Endothelial cell of umbilical vein (primary cell): Measurements from ENCODE around the gene MALRD1. TPM values are rescaled to one million over a fixed set of nuclear protein-coding genes. Genes with fewer than 3 reads are reported as not detected.

Experiments
- BruUV-seq: library from RNA; stranded (reverse); fragments of 400-500 nt; replicated peaks from 2 replicates; lab custom pipeline; 2021; lab: Mats Ljungman, UMichigan
- CTCF ChIA-PET: fragments of 300-600, 350-600 bp; sonication (Branson Sonifier 250); formaldehyde crosslinking; loops from one replicate; lab custom pipeline; 2021; ENCODE audit warnings: antibody characterized with exemption, inconsistent platforms; lab: Charles Lee
- POLR2A ChIA-PET: fragments of 300-600, 350-600 bp; sonication (Branson Sonifier 250); formaldehyde crosslinking; loops from one replicate; lab custom pipeline; 2021; ENCODE audit warnings: antibody characterized with exemption, inconsistent platforms; lab: Charles Lee
- DNase-seq: peaks from one replicate; pipeline ENCODE4 v3.0.0-alpha.2; 2011; ENCODE audit warnings: low read depth, low spot score
- FAIRE-seq: peaks from 2 replicates; lab custom pipeline; 2011; peaks lifted over from hg19 to GRCh38; lab: Jason Lieb, UNC
- H2AFZ ChIP-seq: 2 replicates; pipeline ENCODE4 v1.6.0; 2012; ENCODE audit warnings: low read depth, low read length, control low read depth, inconsistent platforms
- H3K27ac ChIP-seq: 2 replicates; pipeline ENCODE4 v1.5.1; 2011; ENCODE audit warnings: low read depth, mild to moderate bottlenecking, control low read depth, low read length, moderate library complexity; ENCODE audit not compliant: insufficient read depth
- H3K27me3 ChIP-seq, 2 experiments: 2 replicates each; pipeline versions ENCODE4 v1.6.0 to v1.6.1; 2011; ENCODE audit warnings: low read length in 2 of 2, mixed read lengths in 1 of 2; ENCODE audit not compliant: control insufficient read depth in 2 of 2, insufficient read depth in 2 of 2
- H3K36me3 ChIP-seq, 2 experiments: 2 replicates in 1 of 2; 3 replicates in 1 of 2; pipeline ENCODE4 v1.5.1; 2011; ENCODE audit warnings: low read length in 2 of 2, mild to moderate bottlenecking in 1 of 2, moderate library complexity in 1 of 2; ENCODE audit not compliant: control insufficient read depth in 2 of 2, insufficient read depth in 2 of 2; ENCODE audit errors: extremely low read depth in 1 of 2
- H3K4me1 ChIP-seq: 3 replicates; pipeline ENCODE4 v1.5.1; 2011; ENCODE audit warnings: mild to moderate bottlenecking, low read length; ENCODE audit not compliant: control insufficient read depth, insufficient read depth; ENCODE audit errors: extremely low read depth
- H3K4me2 ChIP-seq: 2 replicates; pipeline ENCODE4 v1.6.1; 2011; ENCODE audit warnings: low read length, control low read depth, mixed read lengths; ENCODE audit not compliant: insufficient read depth
- H3K4me3 ChIP-seq, 3 experiments: fragments of 200-600 bp in 1 of 3; sonication (generic), shearing (Covaris generic) in 1 of 3; replicated peaks in 1 of 3; 2 replicates each; pipeline ENCODE4 v1.5.1; 2011 to 2016; ENCODE audit warnings: control low read depth in 3 of 3, low read length in 3 of 3, mild to moderate bottlenecking in 2 of 3, inconsistent platforms in 1 of 3, low read depth in 1 of 3, moderate library complexity in 1 of 3; ENCODE audit not compliant: insufficient read depth in 1 of 3
- H3K79me2 ChIP-seq: 2 replicates; pipeline ENCODE4 v1.6.0; 2012; ENCODE audit warnings: low read length, inconsistent platforms; ENCODE audit not compliant: control insufficient read depth, insufficient read depth
- H3K9ac ChIP-seq: replicated peaks from 2 replicates; pipeline ENCODE3; 2011; ENCODE audit warnings: low read length, control low read depth; ENCODE audit not compliant: insufficient read depth; ENCODE audit errors: extremely low read depth
- H3K9me1 ChIP-seq: replicated peaks from 3 replicates; pipeline ENCODE4 v1.6.0; 2011; ENCODE audit warnings: mild to moderate bottlenecking, low read length; ENCODE audit not compliant: control insufficient read depth, insufficient read depth; ENCODE audit errors: extremely low read depth
- H3K9me3 ChIP-seq: replicated peaks from 2 replicates; pipeline ENCODE4 v1.5.1; 2012; ENCODE audit warnings: low read length, inconsistent platforms; ENCODE audit not compliant: control insufficient read depth, insufficient read depth
- H4K20me1 ChIP-seq: replicated peaks from 2 replicates; pipeline ENCODE3; 2011; ENCODE audit warnings: mild to moderate bottlenecking, low read length; ENCODE audit not compliant: control insufficient read depth, insufficient read depth; ENCODE audit errors: extremely low read depth
- CTCF ChIP-seq, 2 donors: IDR thresholded peaks; 1 replicate in 1 of 2; 2 replicates in 1 of 2; pipeline ENCODE4 v1.5.1; 2011; ENCODE audit warnings: low read length in 2 of 2, mild to moderate bottlenecking in 2 of 2, moderate library complexity in 2 of 2, control low read depth in 1 of 2, inconsistent platforms in 1 of 2, low read depth in 1 of 2; ENCODE audit not compliant: insufficient read depth in 1 of 2; ENCODE audit errors: extremely low read depth in 1 of 2
- EZH2 ChIP-seq: IDR thresholded peaks from 2 replicates; pipeline ENCODE4 v1.6.1; 2012; ENCODE audit warnings: borderline replicate concordance, low read depth, mild to moderate bottlenecking, moderate library complexity, low read length, inconsistent platforms; ENCODE audit not compliant: severe bottlenecking
- FOS ChIP-seq: IDR thresholded peaks from 2 replicates; pipeline ENCODE4 v1.6.1; 2011; ENCODE audit warnings: mild to moderate bottlenecking, low read length, moderate library complexity, borderline replicate concordance; ENCODE audit not compliant: insufficient read depth
- GATA2 ChIP-seq: IDR thresholded peaks from 2 replicates; pipeline ENCODE4 v1.7.0; 2011; ENCODE audit warnings: low read depth, mild to moderate bottlenecking, moderate library complexity, mixed read lengths, low read length; ENCODE audit not compliant: insufficient read length, insufficient read depth
- JUN ChIP-seq: IDR thresholded peaks from 2 replicates; pipeline ENCODE4 v1.6.1; 2011; ENCODE audit warnings: borderline replicate concordance, low read depth; ENCODE audit not compliant: insufficient read length, insufficient read depth
- MAX ChIP-seq: IDR thresholded peaks from 2 replicates; pipeline ENCODE4 v1.6.1; 2011; ENCODE audit not compliant: insufficient read depth, insufficient read length
- MYC ChIP-seq: IDR thresholded peaks from one replicate; pipeline ENCODE4 v1.6.1; 2011; ENCODE audit warnings: mild to moderate bottlenecking, low read depth, low read length
- POLR2A ChIP-seq: IDR thresholded peaks from 2 replicates; pipeline ENCODE4 v1.6.1; 2012; ENCODE audit warnings: low read depth, mild to moderate bottlenecking, control low read depth, low read length
- POLR2AphosphoS5 ChIP-seq: IDR thresholded peaks from 2 replicates; pipeline ENCODE4 v1.6.1; 2012; ENCODE audit warnings: low read depth, mild to moderate bottlenecking, control low read depth, low read length, moderate library complexity; ENCODE audit not compliant: insufficient read depth
- dilution Hi-C: fragments of 300-500 bp; cut with MboI; formaldehyde crosslinking; loops from one replicate; pipeline ENCODE4 v1.15.0; 2019; ENCODE audit warnings: low sequenced_read_pairs; ENCODE audit not compliant: extremely low pct_ligation_motif_present
- intact Hi-C: fragments of 100-400 bp; cut with micrococcal nuclease; formaldehyde crosslinking; loops from one replicate; pipeline ENCODE4 v1.10.0; 2022
- polyA plus RNA-seq, 4 experiments: library from polyadenylated mRNA; depleted of rRNA in 3 of 4; stranded (reverse) in 3 of 4; unstranded in 1 of 4; fragments of >200 nt; gene quantifications; 2 replicates each; pipeline versions ENCODE4 v1.2.1 to v1.2.3, GENCODE V29; 2011 to 2012; ENCODE audit warnings: missing spikeins in 1 of 4
- total RNA-seq: library from RNA; stranded (reverse); gene quantifications from 2 replicates; pipeline ENCODE4 v1.2.3, GENCODE V29; 2021

The MALRD1 gene
- total and polyA plus RNA-seq, 2 donors (not counting 3 experiments of a cell fraction or from before 2014, with no cell fraction given) = not detected

GRCh38 chr10:19169684-19170083 is 121.1 kb downstream of the MALRD1 start:
- H3K79me2 ChIP-seq = no peaks in the 10 kb centered on the region
- no peaks in the 10 kb centered on the region for H3K27me3 ChIP-seq
- POLR2A ChIA-PET = no interaction called here
- H3K36me3 ChIP-seq = no peaks in the 10 kb centered on the region
- no peak overlapping the region for H3K4me3 ChIP-seq
- no peak overlapping the region for H2AFZ ChIP-seq
- DNase-seq (no peak), FAIRE-seq (no peak)
- no peaks in the 10 kb centered on the region for H3K4me1 ChIP-seq
- H3K9me1 ChIP-seq = no peaks in the 10 kb centered on the region
- H3K27ac ChIP-seq = no peak overlapping the region
- dilution Hi-C loops (no loop called here), intact Hi-C loops (no loop called here)
- no peaks in the 10 kb centered on the region for H3K9me3 ChIP-seq
- TF ChIP-seq GATA2 (no peak), EZH2 (no peak), MYC (no peak), CTCF (IDR thresholded peaks at IDR 0.05; ENCODE audit: extremely low read depth in 1 of 2, insufficient read depth in 1 of 2, low read depth in 1 of 2, low read length in 2 of 2) (no peak), POLR2A (no peak), JUN (no peak), MAX (no peak), POLR2AphosphoS5 (no peak), FOS (no peak)
- CTCF ChIA-PET = no interaction called here
- H3K9ac ChIP-seq = no peak overlapping the region
- no TSS peak for BruUV-seq
- no peaks in the 10 kb centered on the region for H4K20me1 ChIP-seq
- no peak overlapping the region for H3K4me2 ChIP-seq
